ENCODE data around the gene ACTL6B.
"Not testable (repeated sequence)": the region's sequence is repeated elsewhere in the genome, so short reads cannot be mapped to it uniquely, and the experiment has no call there.

- not testable (repeated sequence) for TF ChIP-seq RAD21 (IDR thresholded peaks at IDR 0.05); CTCF (IDR thresholded peaks at IDR 0.05; ENCODE audit: low read depth, low read length, missing input control); SP1 (IDR thresholded peaks at IDR 0.05); FOXA1 (IDR thresholded peaks at IDR 0.05); GABPA (IDR thresholded peaks at IDR 0.05 in 1 of 2, conservative IDR thresholded peaks at IDR 0.05 in 1 of 2); ATF3 (IDR thresholded peaks at IDR 0.05); TAF1 (conservative IDR thresholded peaks at IDR 0.05)
These were observed 12.9 kb upstream of the ACTL6B start for GRCh38 chr7:100669106-100669505.

All from liver (tissue), 3 donors.